GM12801 (cell line): ENCODE results near the gene PARP12.

ENCODE experiments used
- CTCF ChIP-seq: IDR thresholded peaks from one replicate; pipeline ENCODE4 v1.5.1; 2011; ENCODE audit warnings: control low read depth; ENCODE audit not compliant: insufficient read length; ENCODE audit errors: extremely low read depth

The PARP12 gene

GRCh38 chr7:139987691-139988516, 74.8 kb downstream of the PARP12 start:
- no peak for TF ChIP-seq CTCF

- TF ChIP-seq CTCF: no peak
Observed at GRCh38 chr7:139985811-139986210, 76.9 kb downstream of the PARP12 start.

- TF ChIP-seq CTCF: no peak
Observed at GRCh38 chr7:139984642-139985539, 77.9 kb downstream of the PARP12 start.

- no peak for TF ChIP-seq CTCF
Observed at GRCh38 chr7:139982927-139983920, 79.5 kb downstream of the PARP12 start.

GRCh38 chr7:139981511-139981895, 81.2 kb downstream of the PARP12 start:
- no peak for TF ChIP-seq CTCF

GRCh38 chr7:139976838-139977656, 85.7 kb downstream of the PARP12 start:
- no peak for TF ChIP-seq CTCF
